H1 (cell line): ENCODE data around the gene ADORA1. TPM values are rescaled to one million over a fixed set of nuclear protein-coding genes. Genes with fewer than 3 reads are reported as not detected.

Source experiments
- BRCA1 ChIP-seq: IDR thresholded peaks from 2 replicates; pipeline ENCODE4 v1.6.1; 2012; ENCODE audit warnings: low read depth, low read length, improper control_type of control experiment
- MAX ChIP-seq: IDR thresholded peaks from 2 replicates; pipeline ENCODE4 v1.6.1; 2012; ENCODE audit warnings: inconsistent platforms
- SIRT6 ChIP-seq: IDR thresholded peaks from one replicate; pipeline ENCODE4 v1.7.1; 2012; ENCODE audit warnings: low read length, inconsistent platforms
- polyA plus RNA-seq, 7 experiments: library from polyadenylated mRNA; depleted of rRNA in 3 of 7; stranded (reverse) in 5 of 7; unstranded in 2 of 7; fragments of >200 nt in 5 of 7; fragments of 200-250 nt in 2 of 7; gene quantifications; 1 replicate in 5 of 7; 2 replicates in 1 of 7; 4 replicates in 1 of 7; pipeline versions ENCODE4 v1.2.1 to v1.2.3, GENCODE V29; 2011 to 2013; ENCODE audit warnings: missing spikeins in 2 of 7, mixed read lengths in 2 of 7
- total RNA-seq: library from RNA; stranded (reverse); fragmentation: NEBNext Ultra II Directional; extraction: Animal tissue kit (Norgen Biotek cat#: 25700); gene quantifications from 2 replicates; pipeline ENCODE4 v1.2.1, GENCODE V29; 2021

Gene ADORA1
- total and polyA plus RNA-seq, 2 of the 8 experiments (the other 6 are each of a cell fraction or from before 2014, with no cell fraction given), result 3.3 to 6.7 TPM

- TF ChIP-seq MAX (no peak), SIRT6 (no peak), BRCA1 (no peak)
Measured at GRCh38 chr1:203099805-203100515, 27.6 kb upstream of the ADORA1 start (continued).
